Eye (tissue), 1 donor: ENCODE measurements around the gene INKA2.

Experiments used
- DNase-seq: peaks from one replicate; pipeline ENCODE4 v3.0.0-alpha.2; 2015

INKA2 gene

GRCh38 chr1:111699268-111699667, 39.9 kb downstream of the INKA2 start:
- DNase-seq = no peak

DNA sequence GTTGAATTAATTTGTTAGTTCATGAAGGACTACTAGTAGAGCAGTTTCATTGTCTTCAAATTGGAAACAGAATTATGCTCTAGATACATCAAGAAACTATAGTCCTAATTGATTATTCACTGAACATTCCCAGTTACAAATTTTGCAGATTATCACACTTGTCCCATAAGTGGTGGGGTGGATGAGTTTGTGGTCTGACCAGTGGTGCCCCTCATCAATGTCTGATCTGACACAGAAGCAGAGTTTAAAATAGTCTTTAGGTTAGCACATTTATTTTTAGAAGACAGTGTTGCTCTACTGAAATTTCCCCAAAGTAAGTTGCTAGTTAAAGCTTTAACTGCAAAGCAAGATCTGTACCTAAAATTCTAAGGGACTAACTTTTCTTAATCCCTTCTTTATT, 42.9 kb downstream of the INKA2 start:
- DNase-seq = no peak

DNA sequence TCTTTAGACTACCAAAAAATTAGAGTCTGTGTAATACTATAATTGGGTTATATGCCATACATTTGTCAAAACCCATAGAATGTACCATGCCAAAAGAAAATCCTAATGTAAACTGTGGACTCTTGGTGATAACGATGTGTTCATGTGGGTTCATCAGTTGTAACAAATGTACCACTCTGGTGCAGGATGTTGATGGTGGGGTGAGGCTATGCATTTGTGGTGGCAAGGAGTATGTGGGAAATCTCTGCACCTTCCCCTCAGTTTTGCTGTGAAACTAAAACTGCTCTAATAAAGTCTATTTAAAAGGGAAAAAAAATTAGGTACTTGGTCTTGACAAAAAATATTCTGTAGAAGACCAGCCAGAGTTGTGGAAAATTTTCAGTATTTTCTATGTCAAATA, 43.4 kb downstream of the INKA2 start:
- DNase-seq = no peak

DNA sequence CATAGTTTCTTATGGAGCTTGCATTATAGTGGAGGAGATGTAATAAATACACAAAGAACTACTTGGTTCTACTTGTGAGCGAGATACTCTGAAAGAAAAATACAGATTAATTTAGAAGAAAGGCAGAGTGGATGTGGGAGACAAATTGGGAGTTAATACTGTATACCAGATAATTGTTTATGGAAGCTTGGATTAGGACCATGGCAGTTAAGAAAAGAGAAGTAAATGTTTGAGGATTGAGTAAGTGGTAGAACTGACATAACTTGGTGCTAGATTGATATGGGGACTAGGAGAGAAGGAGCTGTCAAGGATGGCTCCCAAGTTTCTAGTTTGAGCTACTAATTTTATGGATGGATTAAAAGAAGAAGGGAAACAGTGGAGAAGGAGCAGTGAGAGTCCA, 47.3 kb downstream of the INKA2 start:
- no peak for DNase-seq

DNA sequence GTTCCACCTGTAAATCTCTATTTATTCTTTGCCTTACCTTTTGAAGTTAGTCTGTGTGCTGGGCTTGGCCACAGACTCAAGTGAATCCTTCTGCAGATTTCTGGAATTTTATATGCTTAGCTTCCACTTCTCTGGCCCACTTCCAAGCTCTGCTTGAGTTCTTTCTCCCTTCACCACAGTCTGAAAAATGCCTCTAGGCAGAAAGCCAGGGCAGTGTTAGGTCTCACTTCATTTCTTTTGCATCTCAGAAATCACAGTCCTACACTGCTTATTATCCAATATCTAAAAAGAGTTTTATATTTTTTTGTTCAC, 48.9 kb downstream of the INKA2 start:
- peak; percentile 78 for DNase-seq
